HG02870 (cell line): ENCODE measurements around the gene OMP.

Experiments used
- ATAC-seq: cut with Tn5 transposase; IDR thresholded peaks from one replicate; pipeline ENCODE4 v1.9.1; 2021; ENCODE audit warnings: mild to moderate bottlenecking, moderate library complexity; ENCODE audit not compliant: unreplicated experiment

OMP gene

GRCh38 chr11:77121876-77122575, 19.4 kb downstream of the OMP start:
- ATAC-seq: no peak

GRCh38 chr11:77122576-77123212, 20.1 kb downstream of the OMP start:
- ATAC-seq: no peak

- ATAC-seq: no peak
Measured at GRCh38 chr11:77123591-77123990, 21.0 kb downstream of the OMP start.

- ATAC-seq: no peak
Measured at GRCh38 chr11:77124041-77124440, 21.4 kb downstream of the OMP start.

GRCh38 chr11:77124488-77124887, 21.8 kb downstream of the OMP start:
- ATAC-seq: no peak

- no peak for ATAC-seq
Measured at GRCh38 chr11:77125191-77125590, 22.6 kb downstream of the OMP start.

GRCh38 chr11:77125695-77126094, 23.1 kb downstream of the OMP start:
- ATAC-seq: no peak

- ATAC-seq: no peak
Measured at GRCh38 chr11:77126156-77126775, 23.6 kb downstream of the OMP start.

GRCh38 chr11:77126861-77127234, 24.2 kb downstream of the OMP start:
- no peak for ATAC-seq

- no peak for ATAC-seq
Measured at GRCh38 chr11:77127235-77127911, 24.7 kb downstream of the OMP start.

- no peak for ATAC-seq
Measured at GRCh38 chr11:77127920-77128691, 25.5 kb downstream of the OMP start, which contains the start of gene MYO7A. Gene MYO7A, plus strand, starts transcription at chr11:77128246. Its CDS starts 2,389 bp downstream, at chr11:77130635.

GRCh38 chr11:77129069-77129841, 26.6 kb downstream of the OMP start:
- no peak for ATAC-seq

GRCh38 chr11:77129842-77130756, 27.5 kb downstream of the OMP start:
- no peak for ATAC-seq

GRCh38 chr11:77130763-77131513, 28.3 kb downstream of the OMP start:
- ATAC-seq: no peak

GRCh38 chr11:77131560-77131959, 28.9 kb downstream of the OMP start:
- no peak for ATAC-seq

GRCh38 chr11:77135069-77135468, 32.4 kb downstream of the OMP start:
- no peak for ATAC-seq

- no peak for ATAC-seq
Measured at GRCh38 chr11:77136074-77136473, 33.4 kb downstream of the OMP start.

GRCh38 chr11:77136784-77137420, 34.3 kb downstream of the OMP start:
- ATAC-seq: no peak
